Testis (tissue), 3 donors: ENCODE measurements around the gene THRB. TPM values are rescaled to one million over a fixed set of nuclear protein-coding genes. Genes with fewer than 3 reads are reported as not detected.
"Not testable (repeated sequence)": the region's sequence is repeated elsewhere in the genome, so short reads cannot be mapped to it uniquely, and the experiment has no call there.

Experiments used
- DNase-seq: peaks from one replicate; pipeline ENCODE4 v3.0.0-alpha.2; 2019
- H3K27ac ChIP-seq, 2 donors: fragments of 200-600 bp; sonication (generic); one replicate each; pipeline ENCODE4 v1.5.1; 2019
- H3K27me3 ChIP-seq: fragments of 200-600 bp; sonication (generic); one replicate; pipeline ENCODE4 v1.5.1; 2019
- H3K36me3 ChIP-seq: fragments of 200-600 bp; sonication (generic); one replicate; pipeline ENCODE4 v1.5.1; 2017; ENCODE audit warnings: low read depth; ENCODE audit errors: missing control alignments
- H3K4me1 ChIP-seq: fragments of 200-600 bp; sonication (generic); one replicate; pipeline ENCODE4 v1.5.1; 2019
- H3K4me3 ChIP-seq, 2 donors: fragments of 200-600 bp; sonication (generic); one replicate each; pipeline ENCODE4 v1.5.1; 2017 to 2019
- H3K9me3 ChIP-seq: fragments of 200-600 bp; sonication (generic); one replicate; pipeline ENCODE4 v1.5.1; 2017
- POLR2A ChIP-seq: fragments of 450-650 bp; IDR thresholded peaks from one replicate; pipeline ENCODE4 v1.6.1; 2017; ENCODE audit warnings: antibody characterized with exemption, mild to moderate bottlenecking, moderate library complexity
- WGBS, 2 donors: methylation state at CpG; one replicate each; pipeline ENCODE4 v1.1.5; 2018; 5-methylcytosine and 5-hydroxymethylcytosine counted together
- intact Hi-C: fragments of 100-400 bp; cut with DNase I; formaldehyde crosslinking; loops from one replicate; pipeline ENCODE4 v1.15.1; 2023; ENCODE audit warnings: low total_unique reads
- polyA plus RNA-seq: library from polyadenylated mRNA; stranded (reverse); fragments of 350-450 nt; fragmentation: Illumina TruSeq; extraction: RNeasy Lipid Tissue Mini Kit (QIAGEN cat#74804); gene quantifications from one replicate; pipeline ENCODE4 v1.2.3, GENCODE V29; 2014; ENCODE audit warnings: low read depth, low replicate concordance; ENCODE audit not compliant: insufficient read depth
- total RNA-seq, 2 donors: library from RNA; depleted of rRNA; stranded (reverse); fragments of >200 nt; gene quantifications; one replicate each; pipeline ENCODE4 v1.2.3, GENCODE V29; 2016
- TF ChIP-seq, protein P1 (sequence below), 3 experiments: fragments of 450-650 bp in 2 of 3; fragments of 200-600 bp in 1 of 3; sonication (generic) in 1 of 3; IDR thresholded peaks; one replicate each; pipeline ENCODE4 v1.5.1; 2016 to 2019; ENCODE audit warnings: antibody characterized with exemption in 3 of 3, mild to moderate bottlenecking in 2 of 3, moderate library complexity in 1 of 3

The THRB gene
- total and polyA plus RNA-seq, 3 donors from 2014 or later: 1.3 to 2.0 (median 1.4) TPM

DNA sequence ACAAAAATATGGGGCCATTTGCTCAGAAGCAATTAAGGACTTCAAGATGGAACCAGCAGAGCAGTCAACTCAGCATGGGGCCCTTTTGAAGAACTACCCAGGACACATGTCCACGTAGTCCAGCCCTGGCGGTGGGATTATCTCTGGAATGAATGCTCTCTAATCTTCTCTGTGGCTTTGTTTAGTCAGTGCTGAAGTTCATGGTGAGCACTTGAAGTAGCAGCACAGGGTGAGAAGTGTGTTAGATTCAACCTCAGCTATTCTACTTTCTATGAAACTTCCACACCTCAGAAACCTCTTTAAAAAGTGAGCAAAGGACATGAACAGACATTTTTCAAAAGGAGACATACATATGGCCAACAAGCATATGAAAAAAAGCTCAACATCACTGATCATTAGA, 74.4 kb downstream of the THRB start:
- Histone ChIP-seq H3K9me3 (no peaks in the 10 kb centered on the region), H3K27ac (no peak overlapping the region), H3K27me3 (no peaks in the 10 kb centered on the region), H3K4me3 (no peak overlapping the region), H3K36me3 (no peaks in the 10 kb centered on the region), H3K4me1 (no peaks in the 10 kb centered on the region)
- no peak for DNase-seq
- TF ChIP-seq, protein P1, sequence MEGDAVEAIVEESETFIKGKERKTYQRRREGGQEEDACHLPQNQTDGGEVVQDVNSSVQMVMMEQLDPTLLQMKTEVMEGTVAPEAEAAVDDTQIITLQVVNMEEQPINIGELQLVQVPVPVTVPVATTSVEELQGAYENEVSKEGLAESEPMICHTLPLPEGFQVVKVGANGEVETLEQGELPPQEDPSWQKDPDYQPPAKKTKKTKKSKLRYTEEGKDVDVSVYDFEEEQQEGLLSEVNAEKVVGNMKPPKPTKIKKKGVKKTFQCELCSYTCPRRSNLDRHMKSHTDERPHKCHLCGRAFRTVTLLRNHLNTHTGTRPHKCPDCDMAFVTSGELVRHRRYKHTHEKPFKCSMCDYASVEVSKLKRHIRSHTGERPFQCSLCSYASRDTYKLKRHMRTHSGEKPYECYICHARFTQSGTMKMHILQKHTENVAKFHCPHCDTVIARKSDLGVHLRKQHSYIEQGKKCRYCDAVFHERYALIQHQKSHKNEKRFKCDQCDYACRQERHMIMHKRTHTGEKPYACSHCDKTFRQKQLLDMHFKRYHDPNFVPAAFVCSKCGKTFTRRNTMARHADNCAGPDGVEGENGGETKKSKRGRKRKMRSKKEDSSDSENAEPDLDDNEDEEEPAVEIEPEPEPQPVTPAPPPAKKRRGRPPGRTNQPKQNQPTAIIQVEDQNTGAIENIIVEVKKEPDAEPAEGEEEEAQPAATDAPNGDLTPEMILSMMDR (IDR thresholded peaks at IDR 0.05): no peak
- no peak for TF ChIP-seq POLR2A
- WGBS, 2 donors: 73 to 87% methylated on average over 2 of the region's 2 CpGs
- intact Hi-C loops: no loop called here

DNA sequence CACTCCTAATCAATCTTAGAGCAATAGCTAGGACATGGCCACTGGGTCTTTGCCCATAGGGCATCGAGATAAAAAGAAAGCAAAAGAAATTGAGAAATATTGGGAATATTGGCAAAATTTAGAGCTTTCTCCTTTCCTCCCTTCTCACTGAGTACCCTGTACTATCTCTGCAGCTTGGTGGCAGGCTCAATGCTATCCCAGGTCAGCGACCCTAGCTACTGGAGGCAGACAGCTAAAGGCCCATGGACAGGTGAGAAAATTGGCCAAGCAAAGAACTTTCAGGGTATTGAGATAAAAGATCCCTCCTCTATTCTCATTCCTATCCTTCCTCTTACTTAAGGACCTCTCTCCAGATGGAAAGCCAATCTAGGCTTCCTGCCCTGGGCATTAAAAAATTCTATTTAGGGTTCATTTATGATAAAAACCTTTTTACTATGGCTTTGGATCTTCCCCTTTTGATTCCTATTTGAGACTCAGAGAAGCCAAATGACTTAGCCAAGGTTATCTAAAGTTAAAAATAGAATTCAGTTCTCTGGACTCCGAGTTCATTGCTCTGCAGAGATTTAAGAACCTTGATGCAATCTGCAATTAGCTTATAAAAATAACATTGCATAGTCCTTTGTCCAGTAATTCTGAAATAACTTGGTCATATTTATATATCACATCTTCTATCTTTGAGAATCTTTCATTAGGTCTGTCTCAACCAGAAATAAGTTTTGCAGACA, 75.4 kb downstream of the THRB start:
- intact Hi-C loops: no loop called here
- no peaks in the 10 kb centered on the region for H3K4me1 ChIP-seq
- H3K36me3 ChIP-seq: no peaks in the 10 kb centered on the region
- H3K27ac ChIP-seq: no peak overlapping the region
- H3K27me3 ChIP-seq: no peaks in the 10 kb centered on the region
- H3K9me3 ChIP-seq: no peaks in the 10 kb centered on the region
- WGBS, 2 donors: 70 to 83% methylated on average over 3 of the region's 3 CpGs
- no peak overlapping the region for H3K4me3 ChIP-seq
- TF ChIP-seq, protein P1 (IDR thresholded peaks at IDR 0.05): no peak
- no peak for DNase-seq

DNA sequence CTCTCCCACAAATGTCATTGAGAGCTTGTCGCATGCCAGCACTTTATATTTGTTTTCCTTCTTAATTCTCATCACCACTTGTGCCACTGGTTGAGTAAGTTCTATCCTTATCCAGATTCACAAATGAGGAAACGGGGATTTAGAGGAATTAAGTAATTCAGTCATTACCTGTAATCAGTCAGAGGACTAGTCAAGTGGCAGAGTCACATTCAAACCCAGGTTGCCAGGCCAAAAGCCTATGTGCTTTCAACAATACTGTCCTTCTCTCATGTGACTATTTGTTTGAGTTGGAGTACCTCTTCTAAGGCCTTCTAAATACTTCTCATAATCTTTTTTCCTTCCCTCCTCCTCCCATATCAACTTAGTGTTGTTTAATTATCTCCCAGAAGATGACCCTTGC, 76.9 kb downstream of the THRB start:
- H3K9me3 ChIP-seq: no peaks in the 10 kb centered on the region
- intact Hi-C loops: no loop called here
- no peak overlapping the region for H3K27ac ChIP-seq

DNA sequence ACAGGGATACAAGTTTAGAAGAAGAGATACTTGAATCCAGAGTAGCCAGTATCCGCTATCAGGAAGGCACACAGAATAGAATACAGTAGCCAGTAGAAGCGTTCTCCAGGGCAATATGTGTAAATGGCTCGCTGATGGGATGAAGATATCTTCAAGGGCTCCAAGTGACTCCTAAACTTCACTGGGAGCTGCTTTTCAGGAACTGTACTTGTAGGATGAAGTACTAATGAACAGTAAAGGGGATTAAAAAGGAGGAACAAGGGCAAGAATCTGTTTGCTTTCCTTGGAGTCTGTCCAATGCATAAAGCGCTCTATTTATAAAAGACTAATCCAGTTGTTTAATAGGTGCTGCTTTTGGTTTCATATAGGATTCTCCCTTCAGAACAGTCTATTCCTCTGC, 78.4 kb downstream of the THRB start:
- no peaks in the 10 kb centered on the region for H3K27me3 ChIP-seq
- no peaks in the 10 kb centered on the region for H3K36me3 ChIP-seq
- intact Hi-C loops: no loop called here
- no peaks in the 10 kb centered on the region for H3K9me3 ChIP-seq
- no peak for DNase-seq
- WGBS, 2 donors: 62 to 72% methylated on average over 4 of the region's 4 CpGs
- TF ChIP-seq, protein P1 (IDR thresholded peaks at IDR 0.05): no peak
- TF ChIP-seq POLR2A: no peak
- no peak overlapping the region for H3K27ac ChIP-seq
- H3K4me3 ChIP-seq: no peak overlapping the region
- H3K4me1 ChIP-seq: no peaks in the 10 kb centered on the region

More for the DNA sequence above, 76.9 kb downstream of the THRB start:
- H3K36me3 ChIP-seq: no peaks in the 10 kb centered on the region
- no peak for TF ChIP-seq POLR2A
- TF ChIP-seq, protein P1 (IDR thresholded peaks at IDR 0.05): no peak
- no peaks in the 10 kb centered on the region for H3K4me1 ChIP-seq
- H3K4me3 ChIP-seq: no peak overlapping the region
- WGBS, 2 donors: 88 to 93% methylated on average over 2 of the region's 2 CpGs
- DNase-seq: no peak
- no peaks in the 10 kb centered on the region for H3K27me3 ChIP-seq

DNA sequence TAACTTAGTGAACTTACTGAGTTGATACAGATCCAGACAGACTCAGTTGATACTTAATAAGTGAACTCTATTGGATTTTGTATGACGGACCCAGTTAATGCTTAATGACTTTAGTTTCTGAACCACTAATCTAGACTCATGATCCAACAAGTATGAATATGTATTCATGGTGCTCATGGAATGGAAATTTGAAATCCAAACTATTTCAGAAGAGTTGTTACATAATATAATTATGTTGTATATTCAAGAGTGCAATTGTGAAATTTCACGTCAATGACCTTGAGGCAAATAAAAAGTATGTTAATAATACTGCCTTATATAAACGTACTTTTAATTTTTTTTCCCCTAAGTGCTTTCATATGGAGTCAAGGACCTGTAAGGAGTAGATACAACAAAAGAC, 78.8 kb downstream of the THRB start:
- H3K27ac ChIP-seq: no peak overlapping the region
- no peak overlapping the region for H3K4me3 ChIP-seq
- DNase-seq: no peak
- H3K4me1 ChIP-seq: no peaks in the 10 kb centered on the region
- no peaks in the 10 kb centered on the region for H3K27me3 ChIP-seq
- H3K36me3 ChIP-seq: no peaks in the 10 kb centered on the region
- TF ChIP-seq POLR2A: no peak
- TF ChIP-seq, protein P1 (IDR thresholded peaks at IDR 0.05): no peak
- no peaks in the 10 kb centered on the region for H3K9me3 ChIP-seq
- WGBS, 2 donors: 74 to 91% methylated on average over 3 of the region's 3 CpGs
- intact Hi-C loops: no loop called here

DNA sequence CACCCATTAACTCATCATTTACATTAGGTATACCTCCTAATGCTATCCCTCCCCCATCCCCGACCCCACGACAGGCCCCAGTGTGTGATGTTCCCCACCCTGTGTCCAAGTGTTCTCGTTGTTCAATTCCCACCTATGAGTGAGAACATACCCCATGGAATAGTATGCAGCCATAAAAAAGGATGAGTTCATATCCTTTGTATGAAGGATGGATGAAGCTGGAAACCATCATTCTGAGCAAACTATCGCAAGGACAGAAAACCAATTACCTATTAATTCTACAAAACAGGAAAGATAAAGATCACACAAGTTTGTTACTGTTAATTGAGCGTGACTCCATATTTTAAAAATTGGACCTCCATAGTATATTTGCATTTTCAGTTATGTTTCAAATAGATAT, 81.0 kb downstream of the THRB start:
- 93 to 94% methylated on average over 5 of the region's 5 CpGs for WGBS, 2 donors
- H3K9me3 ChIP-seq, DNase-seq, H3K27ac ChIP-seq, H3K4me1 ChIP-seq, H3K36me3 ChIP-seq, H3K4me3 ChIP-seq, H3K27me3 ChIP-seq, intact Hi-C loops: not testable (repeated sequence)
